ENCODE results near the gene DMD. TPM values are rescaled to one million over a fixed set of nuclear protein-coding genes. Genes with fewer than 3 reads are reported as not detected.

DMD gene
- total RNA-seq, 2 donors from 2014 or later = 19.6 to 24.9 TPM

DNA sequence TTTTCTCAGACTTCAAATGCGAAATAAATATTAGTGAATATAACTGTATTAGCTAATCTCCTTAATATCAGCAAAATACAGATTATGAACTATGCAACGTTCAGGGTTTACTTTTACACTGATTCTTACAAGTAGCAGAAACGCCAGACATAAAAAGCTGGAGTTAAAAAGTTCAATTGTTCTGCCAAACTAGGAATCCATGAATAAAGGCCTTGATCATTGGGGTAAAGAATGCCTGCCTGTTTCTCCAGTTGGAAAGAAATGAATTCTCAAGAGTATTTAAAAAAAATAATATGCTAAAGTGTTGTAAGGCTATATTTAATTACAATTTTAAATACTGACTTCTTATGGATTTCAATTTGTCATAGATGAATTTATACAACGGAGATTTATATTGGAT is 612.2 kb downstream of the DMD start:
- no peak for DNase-seq
- Histone ChIP-seq H3K27me3 (ENCODE audit: control insufficient read depth, insufficient read depth, low read length, poor library complexity, severe bottlenecking) (no peaks in the 10 kb centered on the region), H3K4me3 (ENCODE audit: low read length) (no peak overlapping the region), H3K9me3 (ENCODE audit: control insufficient read depth, low read length) (no peaks in the 10 kb centered on the region), H3K36me3 (ENCODE audit: control insufficient read depth, insufficient read depth, low read length) (no peaks in the 10 kb centered on the region), H3K27ac (ENCODE audit: low read depth, low read length) (no peak overlapping the region), H3K4me1 (ENCODE audit: control insufficient read depth, insufficient read depth, low read length) (no peaks in the 10 kb centered on the region), H3K9ac (ENCODE audit: extremely low read depth, low read length, poor library complexity, severe bottlenecking) (no peak overlapping the region)
- no peak for TF ChIP-seq CTCF (conservative IDR thresholded peaks at IDR 0.05)
- Mint-ChIP-seq H3K27ac (no peak overlapping the region), H3K4me1 (no peaks in the 10 kb centered on the region), H3K36me3 (ENCODE audit: low read depth) (no peaks in the 10 kb centered on the region), H3K27me3 (ENCODE audit: insufficient read depth) (no peaks in the 10 kb centered on the region), H3K9me3 (no peaks in the 10 kb centered on the region), H3K4me3 (no peak overlapping the region)
- WGBS, 2 experiments (ENCODE audit: insufficient coverage in 1 of 2, insufficient read length in 1 of 2) = 83 to 98% methylated on average over 1 to 2 of the region's 4 CpGs

DNA sequence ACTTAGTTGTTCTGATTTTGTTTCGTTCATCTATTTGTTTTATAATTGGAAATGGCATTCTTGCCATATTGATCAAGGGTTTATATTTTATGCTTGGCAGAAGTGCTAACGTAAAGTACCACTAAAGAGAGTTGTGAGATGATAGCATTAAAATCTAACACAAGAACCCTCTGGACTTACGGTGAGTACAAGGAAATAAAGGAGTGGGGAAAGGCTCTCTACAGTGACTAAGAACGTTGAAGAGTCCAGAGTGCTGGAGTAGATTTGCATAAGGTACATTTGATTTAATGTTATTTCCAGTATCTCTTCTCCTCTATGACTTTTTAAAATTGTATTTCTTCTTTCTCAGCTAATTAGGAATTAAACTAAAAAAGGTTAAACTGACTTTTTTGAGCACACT is 612.6 kb downstream of the DMD start:
- WGBS, 2 experiments (ENCODE audit: insufficient coverage in 1 of 2, insufficient read length in 1 of 2) = 94% methylated on average over 4 of the region's 4 CpGs; no CpG with 5 or more reads in 1 of the 2 experiments
- Histone ChIP-seq H3K9ac (ENCODE audit: extremely low read depth, low read length, poor library complexity, severe bottlenecking) (no peak overlapping the region), H3K4me1 (ENCODE audit: control insufficient read depth, insufficient read depth, low read length) (no peaks in the 10 kb centered on the region), H3K27me3 (ENCODE audit: control insufficient read depth, insufficient read depth, low read length, poor library complexity, severe bottlenecking) (no peaks in the 10 kb centered on the region), H3K36me3 (ENCODE audit: control insufficient read depth, insufficient read depth, low read length) (no peaks in the 10 kb centered on the region), H3K9me3 (ENCODE audit: control insufficient read depth, low read length) (no peaks in the 10 kb centered on the region), H3K4me3 (ENCODE audit: low read length) (no peak overlapping the region), H3K27ac (ENCODE audit: low read depth, low read length) (no peak overlapping the region)
- no peak overlapping the region for H3K4me3 Mint-ChIP-seq
- no peak for DNase-seq
- no peaks in the 10 kb centered on the region for H3K36me3 Mint-ChIP-seq (ENCODE audit: low read depth)
- no peak overlapping the region for H3K27ac Mint-ChIP-seq
- H3K4me1 Mint-ChIP-seq = no peaks in the 10 kb centered on the region
- H3K27me3 Mint-ChIP-seq (ENCODE audit: insufficient read depth) = no peaks in the 10 kb centered on the region
- no peak for TF ChIP-seq CTCF (conservative IDR thresholded peaks at IDR 0.05)
- no peaks in the 10 kb centered on the region for H3K9me3 Mint-ChIP-seq

- Histone ChIP-seq H3K4me3 (ENCODE audit: low read length) (no peak overlapping the region), H3K27ac (ENCODE audit: low read depth, low read length) (no peak overlapping the region), H3K27me3 (ENCODE audit: control insufficient read depth, insufficient read depth, low read length, poor library complexity, severe bottlenecking) (no peaks in the 10 kb centered on the region), H3K9ac (ENCODE audit: extremely low read depth, low read length, poor library complexity, severe bottlenecking) (no peak overlapping the region), H3K36me3 (ENCODE audit: control insufficient read depth, insufficient read depth, low read length) (no peaks in the 10 kb centered on the region), H3K9me3 (ENCODE audit: control insufficient read depth, low read length) (no peaks in the 10 kb centered on the region), H3K4me1 (ENCODE audit: control insufficient read depth, insufficient read depth, low read length) (no peaks in the 10 kb centered on the region)
- no peak overlapping the region for H3K27ac Mint-ChIP-seq
- DNase-seq = no peak
- 80 to 88% methylated on average over 2 to 4 of the region's 4 CpGs for WGBS, 2 experiments (ENCODE audit: insufficient coverage in 1 of 2, insufficient read length in 1 of 2)
- no peaks in the 10 kb centered on the region for H3K9me3 Mint-ChIP-seq
- H3K36me3 Mint-ChIP-seq (ENCODE audit: low read depth) = no peaks in the 10 kb centered on the region
- H3K4me3 Mint-ChIP-seq = no peak overlapping the region
- no peak for TF ChIP-seq CTCF (conservative IDR thresholded peaks at IDR 0.05)
- no peaks in the 10 kb centered on the region for H3K4me1 Mint-ChIP-seq
- no peaks in the 10 kb centered on the region for H3K27me3 Mint-ChIP-seq (ENCODE audit: insufficient read depth)
These were observed 613.6 kb downstream of the DMD start for GRCh38 chrX:32597777-32598176.
